SK-N-SH treated with all-trans-retinoic acid at 6 μM for 48 hours (cell line): Measurements from ENCODE around the gene SEMA4D.
"Not testable (repeated sequence)": the region's sequence is repeated elsewhere in the genome, so short reads cannot be mapped to it uniquely, and the experiment has no call there.

Experiments used
- ARNTL ChIP-seq: fragments of 450-650 bp; formaldehyde crosslinking; IDR thresholded peaks from 2 replicates; pipeline ENCODE4 v1.5.0; 2020; ENCODE audit warnings: low read depth, mild to moderate bottlenecking, moderate library complexity, borderline replicate concordance
- ESRRG ChIP-seq: fragments of 250-450 bp; sonication (Bioruptor Pico); IDR thresholded peaks from 2 replicates; pipeline ENCODE4 v1.6.1; 2021; ENCODE audit warnings: mild to moderate bottlenecking
- GLIS3 ChIP-seq: fragments of 250-450 bp; sonication (Bioruptor Pico); IDR thresholded peaks from 2 replicates; pipeline ENCODE4 v1.5.0; 2020; ENCODE audit warnings: mild to moderate bottlenecking, moderate library complexity
- ISL1 ChIP-seq: fragments of 250-450 bp; sonication (Bioruptor Pico); IDR thresholded peaks from 2 replicates; pipeline ENCODE4 v2.1.2; 2022; ENCODE audit warnings: mild to moderate bottlenecking, moderate library complexity
- PATZ1 ChIP-seq: fragments of 250-450 bp; sonication (Bioruptor Pico); IDR thresholded peaks from 2 replicates; pipeline ENCODE4 v1.8.0; 2020; ENCODE audit warnings: mild to moderate bottlenecking, moderate library complexity, borderline replicate concordance
- PPARA ChIP-seq: fragments of 250-450 bp; sonication (Bioruptor Pico); IDR thresholded peaks from 2 replicates; pipeline ENCODE4 v1.5.0; 2020; ENCODE audit warnings: mild to moderate bottlenecking, borderline replicate concordance
- RARB ChIP-seq: fragments of 250-450 bp; sonication (Bioruptor Pico); IDR thresholded peaks from 2 replicates; pipeline ENCODE4 v1.8.0; 2021; ENCODE audit warnings: mild to moderate bottlenecking, moderate library complexity
- SNAI2 ChIP-seq: fragments of 250-450 bp; sonication (Bioruptor Pico); IDR thresholded peaks from 2 replicates; pipeline ENCODE4 v1.5.0; 2020; ENCODE audit warnings: mild to moderate bottlenecking, moderate library complexity
- TCF4 ChIP-seq: fragments of 250-450 bp; sonication (Bioruptor Pico); IDR thresholded peaks from 2 replicates; pipeline ENCODE4 v1.8.0; 2021; ENCODE audit warnings: mild to moderate bottlenecking, moderate library complexity, borderline replicate concordance
- TSHZ2 ChIP-seq: fragments of 250-450 bp; sonication (Bioruptor Pico); IDR thresholded peaks from 2 replicates; pipeline ENCODE4 v1.5.0; 2020; ENCODE audit warnings: mild to moderate bottlenecking, moderate library complexity
- ZC3H10 ChIP-seq: fragments of 250-450 bp; sonication (Bioruptor Pico); IDR thresholded peaks from 2 replicates; pipeline ENCODE4 v1.5.1; 2021; ENCODE audit warnings: mild to moderate bottlenecking, moderate library complexity
- ZFP3 ChIP-seq: fragments of 250-450 bp; sonication (Bioruptor Pico); IDR thresholded peaks from 2 replicates; pipeline ENCODE4 v1.5.0; 2020; ENCODE audit warnings: mild to moderate bottlenecking, moderate library complexity
- ZNF565 ChIP-seq: fragments of 450-650 bp; formaldehyde crosslinking; conservative IDR thresholded peaks from 2 replicates; pipeline ENCODE4 v1.5.0; 2020; ENCODE audit warnings: low read depth, mild to moderate bottlenecking, moderate library complexity
- ZNF8 ChIP-seq: fragments of 450-650 bp; formaldehyde crosslinking; IDR thresholded peaks from 2 replicates; pipeline ENCODE4 v1.5.0; 2020; ENCODE audit warnings: mild to moderate bottlenecking, moderate library complexity

GRCh38 chr9:89480372-89480771 lies 17.5 kb downstream of the SEMA4D start:
- TF ChIP-seq TSHZ2; ARNTL (CRISPR knock-in tag); ZFP3 (CRISPR knock-in tag); PATZ1 (CRISPR knock-in tag); ISL1 (CRISPR knock-in tag); SNAI2; PPARA (CRISPR knock-in tag); ESRRG (CRISPR knock-in tag); ZNF565 (CRISPR knock-in tag); ZNF8 (CRISPR knock-in tag); GLIS3 (CRISPR knock-in tag); TCF4 (CRISPR knock-in tag); RARB (CRISPR knock-in tag); ZC3H10: not testable (repeated sequence)
